Fibroblast of lung (primary cell): ENCODE measurements around the gene COL9A1. TPM values are rescaled to one million over a fixed set of nuclear protein-coding genes. Genes with fewer than 3 reads are reported as not detected.

ENCODE experiments used
- DNase-seq, 2 donors: peaks; one replicate each; pipeline versions ENCODE4 v3.0.0 to v3.0.0-alpha.2; 2010; ENCODE audit warnings: low read depth in 2 of 2
- H2AFZ ChIP-seq: 2 replicates; pipeline ENCODE4 v1.5.1; 2012; ENCODE audit warnings: low read length, control low read depth, inconsistent platforms
- H3K27ac ChIP-seq: 2 replicates; pipeline ENCODE4 v1.5.1; 2011; ENCODE audit warnings: low read length, control low read depth; ENCODE audit not compliant: insufficient read depth
- H3K27me3 ChIP-seq: 2 replicates; pipeline ENCODE4 v1.5.1; 2011; ENCODE audit warnings: mild to moderate bottlenecking, low read length; ENCODE audit not compliant: control insufficient read depth, insufficient read depth
- H3K36me3 ChIP-seq: 2 replicates; pipeline ENCODE4 v1.5.1; 2011; ENCODE audit warnings: low read length; ENCODE audit not compliant: control insufficient read depth, insufficient read depth
- H3K4me1 ChIP-seq: 2 replicates; pipeline ENCODE4 v1.5.1; 2011; ENCODE audit warnings: low read length; ENCODE audit not compliant: control insufficient read depth, insufficient read depth; ENCODE audit errors: extremely low read depth
- H3K4me2 ChIP-seq: 2 replicates; pipeline ENCODE4 v1.5.1; 2011; ENCODE audit warnings: low read length, control low read depth; ENCODE audit not compliant: insufficient read depth; ENCODE audit errors: extremely low read depth
- H3K4me3 ChIP-seq, 4 experiments: fragments of 200-600 bp in 1 of 4; sonication (generic) in 1 of 4; replicated peaks in 1 of 4; 2 replicates each; pipeline ENCODE4 v1.5.1; 2011 to 2016; ENCODE audit warnings: low read length in 4 of 4, low read depth in 3 of 4, mild to moderate bottlenecking in 3 of 4, control low read depth in 2 of 4, inconsistent platforms in 1 of 4, mixed read lengths in 1 of 4; ENCODE audit not compliant: insufficient read depth in 1 of 4; ENCODE audit errors: control extremely low read depth in 1 of 4
- H3K79me2 ChIP-seq: 2 replicates; pipeline ENCODE4 v1.5.1; 2012; ENCODE audit warnings: mild to moderate bottlenecking, low read length, inconsistent platforms; ENCODE audit not compliant: control insufficient read depth, insufficient read depth
- H3K9ac ChIP-seq: 2 replicates; pipeline ENCODE4 v1.5.1; 2011; ENCODE audit warnings: mild to moderate bottlenecking, low read length, control low read depth; ENCODE audit not compliant: insufficient read depth
- H3K9me3 ChIP-seq: 2 replicates; pipeline ENCODE4 v1.5.1; 2012; ENCODE audit warnings: low read depth, low read length; ENCODE audit not compliant: control insufficient read depth, insufficient read depth
- H4K20me1 ChIP-seq: 2 replicates; pipeline ENCODE4 v1.5.1; 2011; ENCODE audit warnings: low read length; ENCODE audit not compliant: control insufficient read depth, insufficient read depth; ENCODE audit errors: extremely low read depth
- EZH2 ChIP-seq: IDR thresholded peaks from 2 replicates; pipeline ENCODE4 v1.5.1; 2012; ENCODE audit warnings: low read length, control low read depth, mild to moderate bottlenecking; ENCODE audit errors: missing control alignments
- polyA plus RNA-seq, 2 donors: library from polyadenylated mRNA; depleted of rRNA in 1 of 2; stranded (reverse) in 1 of 2; unstranded in 1 of 2; fragments of >200 nt; gene quantifications; 2 replicates each; pipeline ENCODE4 v1.2.1, GENCODE V29; 2011 to 2012; ENCODE audit warnings: missing spikeins in 1 of 2
- total RNA-seq: library from RNA; depleted of rRNA; stranded (reverse); fragments of >200 nt; gene quantifications from 2 replicates; pipeline ENCODE4 v1.2.1, GENCODE V29; 2014
- TF ChIP-seq, protein P1 (sequence below), 2 donors: IDR thresholded peaks in 1 of 2; conservative IDR thresholded peaks in 1 of 2; 1 replicate in 1 of 2; 2 replicates in 1 of 2; pipeline ENCODE4 v1.5.1; 2011 to 2012; ENCODE audit warnings: low read length in 2 of 2, control low read depth in 1 of 2, inconsistent platforms in 1 of 2, low read depth in 1 of 2, mild to moderate bottlenecking in 1 of 2

The COL9A1 gene
- total and polyA plus RNA-seq, 2 donors (not counting 1 experiment from before 2014, with no cell fraction given): not detected

DNA sequence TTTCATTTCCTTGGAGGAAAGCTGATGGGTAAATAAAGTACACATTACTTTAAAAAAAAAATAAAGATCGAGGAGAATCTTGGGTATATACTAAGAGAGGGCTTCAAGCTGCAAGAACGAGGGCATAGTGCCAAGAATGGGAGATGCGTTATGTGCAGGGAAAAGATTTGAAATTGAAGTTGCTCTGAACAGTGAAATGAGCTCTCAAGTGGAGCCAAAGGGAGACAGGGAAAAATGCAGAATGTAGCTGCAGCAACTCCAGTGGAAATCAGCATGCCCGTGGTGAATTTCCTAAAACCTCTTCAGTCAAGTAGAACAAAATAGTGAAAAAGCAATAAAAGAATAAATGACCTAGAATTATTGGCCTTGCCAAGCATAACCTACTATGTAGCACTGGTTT is 11.4 kb upstream of the COL9A1 start:
- no peaks in the 10 kb centered on the region for H3K79me2 ChIP-seq
- no peak for TF ChIP-seq EZH2
- TF ChIP-seq, protein P1, sequence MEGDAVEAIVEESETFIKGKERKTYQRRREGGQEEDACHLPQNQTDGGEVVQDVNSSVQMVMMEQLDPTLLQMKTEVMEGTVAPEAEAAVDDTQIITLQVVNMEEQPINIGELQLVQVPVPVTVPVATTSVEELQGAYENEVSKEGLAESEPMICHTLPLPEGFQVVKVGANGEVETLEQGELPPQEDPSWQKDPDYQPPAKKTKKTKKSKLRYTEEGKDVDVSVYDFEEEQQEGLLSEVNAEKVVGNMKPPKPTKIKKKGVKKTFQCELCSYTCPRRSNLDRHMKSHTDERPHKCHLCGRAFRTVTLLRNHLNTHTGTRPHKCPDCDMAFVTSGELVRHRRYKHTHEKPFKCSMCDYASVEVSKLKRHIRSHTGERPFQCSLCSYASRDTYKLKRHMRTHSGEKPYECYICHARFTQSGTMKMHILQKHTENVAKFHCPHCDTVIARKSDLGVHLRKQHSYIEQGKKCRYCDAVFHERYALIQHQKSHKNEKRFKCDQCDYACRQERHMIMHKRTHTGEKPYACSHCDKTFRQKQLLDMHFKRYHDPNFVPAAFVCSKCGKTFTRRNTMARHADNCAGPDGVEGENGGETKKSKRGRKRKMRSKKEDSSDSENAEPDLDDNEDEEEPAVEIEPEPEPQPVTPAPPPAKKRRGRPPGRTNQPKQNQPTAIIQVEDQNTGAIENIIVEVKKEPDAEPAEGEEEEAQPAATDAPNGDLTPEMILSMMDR (conservative IDR thresholded peaks at IDR 0.05 in 1 of 2, IDR thresholded peaks at IDR 0.05 in 1 of 2; ENCODE audit: low read depth in 1 of 2, low read length in 2 of 2): no peak
- H3K27me3 ChIP-seq: peaks cover 3% of the 10 kb centered on the region
- H4K20me1 ChIP-seq: no peaks in the 10 kb centered on the region
- H3K4me1 ChIP-seq: no peaks in the 10 kb centered on the region
- DNase-seq: peak in 1 of 2 donors; percentile 6
- H3K4me2 ChIP-seq: no peak overlapping the region
- H3K27ac ChIP-seq: no peak overlapping the region
- no peaks in the 10 kb centered on the region for H3K36me3 ChIP-seq
- H3K4me3 ChIP-seq: no peak overlapping the region
- H2AFZ ChIP-seq: no peak overlapping the region
- no peak overlapping the region for H3K9ac ChIP-seq
- H3K9me3 ChIP-seq: no peaks in the 10 kb centered on the region

DNA sequence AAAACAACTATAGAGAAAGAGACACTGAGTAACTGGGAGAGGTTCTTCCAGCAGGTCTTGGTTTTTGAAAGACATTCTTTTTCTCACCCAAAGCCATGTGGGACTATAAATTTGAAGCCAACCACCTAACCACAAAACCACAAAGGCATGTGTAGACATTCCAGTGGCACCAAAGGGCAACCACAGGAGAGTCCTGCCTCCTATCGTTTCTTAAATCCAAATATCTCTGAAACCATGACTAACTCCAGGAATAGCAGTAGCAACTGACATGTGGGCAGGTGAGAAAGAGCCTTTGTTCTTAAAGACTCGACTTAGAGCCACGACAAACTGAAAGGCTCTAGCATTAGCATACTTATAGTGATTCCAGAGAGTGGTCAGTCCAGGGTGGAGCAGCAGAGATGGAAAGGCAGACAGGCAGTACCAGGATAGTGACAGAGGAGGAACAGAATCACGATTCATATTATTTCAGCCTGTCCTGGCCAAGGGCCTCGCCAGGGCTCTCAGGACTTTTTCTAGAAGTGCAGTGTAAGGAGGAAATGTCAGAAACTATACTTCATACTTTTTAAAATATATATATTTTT is 9.4 kb upstream of the COL9A1 start:
- H3K4me1 ChIP-seq: no peaks in the 10 kb centered on the region
- no peak overlapping the region for H3K4me2 ChIP-seq
- H3K27ac ChIP-seq: no peak overlapping the region
- no peaks in the 10 kb centered on the region for H3K79me2 ChIP-seq
- no peak overlapping the region for H2AFZ ChIP-seq
- H3K9me3 ChIP-seq: no peaks in the 10 kb centered on the region
- TF ChIP-seq, protein P1 (conservative IDR thresholded peaks at IDR 0.05 in 1 of 2, IDR thresholded peaks at IDR 0.05 in 1 of 2; ENCODE audit: low read depth in 1 of 2, low read length in 2 of 2): no peak
- no peak overlapping the region for H3K9ac ChIP-seq
- DNase-seq: peak; percentile 51 to 96
- no peaks in the 10 kb centered on the region for H4K20me1 ChIP-seq
- peaks cover 3% of the 10 kb centered on the region for H3K27me3 ChIP-seq
- no peaks in the 10 kb centered on the region for H3K36me3 ChIP-seq
- no peak overlapping the region for H3K4me3 ChIP-seq

DNA sequence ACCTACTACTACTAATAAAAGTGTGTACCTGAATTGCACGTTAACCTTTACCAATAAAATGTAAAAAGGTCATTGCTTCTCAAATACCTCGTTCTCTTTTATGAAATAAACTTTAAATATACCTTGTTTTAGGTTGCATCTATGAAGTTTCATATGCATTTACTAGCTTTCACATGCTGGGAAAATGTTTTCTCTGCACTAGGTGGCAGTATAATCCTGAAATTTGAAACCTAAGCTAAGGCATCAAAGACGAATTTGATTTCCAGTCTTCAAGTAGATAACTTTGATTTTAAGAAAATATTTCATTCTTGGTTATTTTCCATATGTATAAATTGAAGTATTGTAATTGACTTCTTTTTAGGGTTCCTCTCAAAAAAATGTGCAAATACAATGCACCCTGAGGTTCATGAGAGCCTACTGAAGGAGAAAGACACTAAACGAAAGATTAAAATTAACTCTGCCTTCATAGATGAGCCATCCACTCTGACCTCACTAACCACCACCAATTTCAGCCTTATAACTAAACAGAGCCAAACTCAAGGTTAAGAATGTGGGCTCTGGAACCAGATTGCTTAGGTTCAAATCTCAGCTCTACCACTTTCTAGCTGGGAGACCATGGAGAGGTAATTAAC is 7.3 kb upstream of the COL9A1 start:
- H3K4me3 ChIP-seq: no peak overlapping the region
- peak; percentile 36 to 70 for DNase-seq
- no peaks in the 10 kb centered on the region for H3K79me2 ChIP-seq
- H3K27ac ChIP-seq: no peak overlapping the region
- peaks cover 6% of the 10 kb centered on the region for H3K27me3 ChIP-seq
- no peaks in the 10 kb centered on the region for H3K36me3 ChIP-seq
- no peaks in the 10 kb centered on the region for H3K4me1 ChIP-seq
- no peak overlapping the region for H2AFZ ChIP-seq
- no peak overlapping the region for H3K9ac ChIP-seq
- H3K9me3 ChIP-seq: no peaks in the 10 kb centered on the region
- no peak overlapping the region for H3K4me2 ChIP-seq
- no peaks in the 10 kb centered on the region for H4K20me1 ChIP-seq
- TF ChIP-seq, protein P1 (conservative IDR thresholded peaks at IDR 0.05 in 1 of 2, IDR thresholded peaks at IDR 0.05 in 1 of 2; ENCODE audit: low read depth in 1 of 2, low read length in 2 of 2): peak; percentile 40 to 64
- TF ChIP-seq EZH2: no peak
